GM18873 (cell line): ENCODE results near the gene KRTAP10-4.

Experiments
- ATAC-seq: cut with Tn5 transposase; IDR thresholded peaks from one replicate; pipeline ENCODE4 v1.9.1; 2021; ENCODE audit warnings: mild to moderate bottlenecking, moderate library complexity, moderate number of reproducible peaks; ENCODE audit not compliant: unreplicated experiment, low FRiP score

Gene KRTAP10-4

DNA sequence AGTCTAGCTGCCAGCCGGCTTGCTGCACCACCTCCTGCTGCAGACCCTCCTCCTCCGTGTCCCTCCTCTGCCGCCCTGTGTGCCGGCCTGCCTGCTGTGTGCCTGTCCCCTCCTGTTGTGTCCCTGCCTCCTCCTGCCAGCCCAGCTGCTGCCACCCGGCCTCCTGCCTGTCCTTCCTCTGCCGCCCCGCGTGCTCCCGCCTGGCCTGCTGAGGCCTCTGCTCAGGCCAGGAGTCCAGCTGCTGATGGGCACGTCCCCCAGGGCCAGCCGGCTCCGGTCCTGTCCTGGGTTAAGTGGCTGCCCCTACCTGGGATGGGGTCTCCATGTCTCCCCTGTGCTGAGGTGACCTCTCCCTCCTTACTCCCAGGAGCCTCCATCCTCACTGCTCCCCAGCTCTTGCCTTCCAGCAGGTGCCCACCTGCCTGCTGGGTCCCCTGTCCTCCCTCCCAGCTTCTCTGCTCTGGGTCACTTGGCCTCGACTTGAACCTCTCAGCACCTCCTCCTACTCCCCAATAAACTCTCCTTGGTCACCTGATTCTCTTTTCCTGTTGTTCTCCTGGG lies 39.2 kb downstream of the KRTAP10-4 start:
- ATAC-seq, result no peak

DNA sequence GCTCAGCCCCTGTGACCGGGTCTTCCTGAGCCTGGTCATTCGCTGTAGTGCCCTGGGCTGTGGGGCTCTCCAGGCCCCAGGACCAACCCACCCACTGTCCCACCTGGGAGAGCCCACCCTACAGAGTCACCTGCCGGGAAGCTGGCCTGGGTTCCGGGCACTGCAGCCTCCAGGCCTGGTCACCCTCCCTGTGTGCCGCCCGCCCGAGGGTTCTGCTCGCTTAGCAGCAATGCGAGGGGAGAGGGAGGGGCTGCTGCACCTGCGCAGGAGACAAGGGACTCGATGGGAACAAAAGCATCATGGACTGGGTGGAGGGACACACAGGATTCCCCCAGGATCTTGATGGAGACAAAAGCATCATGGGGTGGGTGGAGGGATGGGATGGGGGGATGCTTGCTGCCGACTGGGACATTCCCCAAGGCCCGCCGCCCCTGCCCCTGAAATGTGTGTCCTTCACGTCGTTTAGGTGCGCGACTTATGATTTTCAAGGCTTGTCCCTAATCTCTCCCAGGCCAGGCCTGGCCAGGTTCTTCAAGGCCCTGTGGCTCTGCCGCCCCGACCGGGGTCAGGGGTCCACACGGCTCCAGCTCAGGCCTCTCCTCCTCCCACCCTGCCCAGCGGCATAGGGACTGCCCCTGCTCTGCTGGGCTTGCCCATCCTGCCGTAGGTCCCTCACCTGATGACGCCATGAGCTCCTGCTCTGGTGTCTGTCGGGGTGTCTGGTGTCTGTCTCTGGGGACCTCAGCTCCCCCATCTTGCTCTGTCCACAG lies 40.0 kb downstream of the KRTAP10-4 start:
- no peak for ATAC-seq

DNA sequence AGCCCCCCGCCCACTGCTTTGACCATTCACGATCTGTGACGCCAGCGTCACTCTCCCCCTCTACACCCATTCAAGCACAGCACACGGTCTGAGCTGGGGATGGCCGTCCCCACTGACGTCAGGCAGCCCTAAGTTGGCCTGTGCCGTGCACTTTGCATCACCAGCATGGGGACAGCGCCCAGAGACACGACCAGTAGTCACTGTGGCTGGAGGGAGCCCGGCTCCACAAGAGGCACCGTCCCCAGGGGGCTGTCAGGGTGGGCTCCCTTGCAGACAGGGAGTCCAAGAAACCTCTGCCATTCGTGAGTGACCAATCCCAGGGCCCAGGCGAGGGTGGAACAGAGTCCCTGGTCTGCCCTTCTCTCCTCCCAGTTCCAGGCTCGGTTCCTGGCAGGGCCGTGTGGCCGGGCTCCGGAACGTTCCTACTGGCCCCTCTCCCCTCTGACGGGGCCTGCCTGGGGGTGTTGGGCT lies 40.7 kb downstream of the KRTAP10-4 start:
- ATAC-seq, result no peak

DNA sequence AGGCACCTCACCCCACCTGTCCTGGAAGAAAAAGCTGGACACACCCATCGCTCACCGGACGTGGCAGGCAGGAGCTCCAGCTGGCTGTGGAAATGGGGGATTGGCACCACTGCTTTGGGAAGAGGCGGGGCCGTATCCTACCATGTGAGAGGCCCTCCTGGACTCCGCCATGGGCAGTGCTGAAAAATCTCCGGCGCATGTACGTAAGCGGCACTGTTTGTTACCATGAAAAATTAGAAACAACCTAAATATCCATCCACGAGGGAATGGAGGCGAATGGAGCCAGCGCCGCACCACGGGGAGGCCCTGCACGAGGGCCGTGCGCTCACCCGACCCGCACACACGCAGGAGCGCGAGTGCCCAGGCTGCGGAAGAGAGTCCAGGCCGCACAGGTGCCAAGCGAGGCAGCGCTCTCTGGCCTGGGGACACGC lies 41.4 kb downstream of the KRTAP10-4 start:
- no peak for ATAC-seq

- no peak for ATAC-seq
These were observed 41.9 kb downstream of the KRTAP10-4 start for GRCh38 chr21:44615466-44615865.

GRCh38 chr21:44615911-44616590 lies 42.5 kb downstream of the KRTAP10-4 start:
- ATAC-seq, result no peak

DNA sequence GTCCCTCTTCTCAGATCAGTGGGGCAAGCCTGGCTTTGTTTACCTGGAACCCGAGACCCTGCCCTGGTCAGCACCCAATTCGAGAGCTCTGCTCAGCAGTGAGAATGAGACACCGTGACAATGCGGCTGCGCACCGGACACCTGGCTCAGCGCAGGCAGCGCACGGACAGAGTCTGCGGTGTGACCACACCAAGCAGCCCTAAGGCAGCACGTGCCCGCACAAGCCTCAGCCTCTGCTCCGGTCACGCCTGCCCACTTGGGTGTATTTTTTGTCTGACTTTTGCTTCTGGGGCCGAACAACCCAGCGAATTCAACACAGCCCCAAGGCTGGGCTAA lies 43.0 kb downstream of the KRTAP10-4 start:
- ATAC-seq, result no peak

DNA sequence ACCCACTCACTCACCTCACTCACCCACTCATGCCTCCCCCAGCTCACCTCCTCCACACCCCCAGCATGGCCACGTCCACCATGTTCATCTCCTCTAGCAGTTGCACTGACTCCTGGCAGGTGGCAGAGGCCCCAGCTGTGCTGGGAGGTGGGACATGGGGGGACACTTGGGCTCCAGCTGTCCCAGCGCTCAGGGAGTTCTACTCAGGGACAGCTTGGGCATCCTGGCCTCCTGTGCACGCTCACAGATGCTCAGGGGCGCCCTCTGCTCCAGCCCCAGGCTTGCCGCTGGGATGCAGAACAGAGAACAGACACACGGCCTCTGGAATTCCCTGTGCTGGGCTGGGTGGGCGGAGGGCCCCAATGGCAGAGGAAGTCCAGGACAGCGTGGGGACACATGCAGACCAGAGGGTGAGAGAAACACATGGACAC lies 43.6 kb downstream of the KRTAP10-4 start:
- ATAC-seq, result no peak

DNA sequence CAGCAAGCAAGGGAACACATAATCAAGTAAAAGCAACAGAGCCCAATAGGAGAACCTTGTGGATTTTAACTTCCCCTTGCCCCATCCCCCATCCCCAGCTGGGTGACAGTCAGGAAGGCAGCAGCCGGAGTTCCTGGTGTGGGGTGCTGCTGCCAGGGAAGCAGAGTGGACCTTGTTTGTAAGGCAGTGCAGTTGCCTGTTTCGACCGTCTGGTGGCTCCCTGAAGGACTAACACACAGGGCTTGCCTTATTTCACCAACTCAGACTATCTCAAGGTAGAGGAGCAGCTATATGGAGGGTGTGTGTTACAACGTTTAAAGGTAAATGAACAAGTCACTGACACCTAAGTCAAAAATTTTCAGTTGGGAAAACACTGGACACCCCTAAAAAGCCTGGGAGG lies 45.0 kb downstream of the KRTAP10-4 start:
- ATAC-seq, result no peak

GRCh38 chr21:44618909-44619308 lies 45.4 kb downstream of the KRTAP10-4 start:
- ATAC-seq, result no peak

DNA sequence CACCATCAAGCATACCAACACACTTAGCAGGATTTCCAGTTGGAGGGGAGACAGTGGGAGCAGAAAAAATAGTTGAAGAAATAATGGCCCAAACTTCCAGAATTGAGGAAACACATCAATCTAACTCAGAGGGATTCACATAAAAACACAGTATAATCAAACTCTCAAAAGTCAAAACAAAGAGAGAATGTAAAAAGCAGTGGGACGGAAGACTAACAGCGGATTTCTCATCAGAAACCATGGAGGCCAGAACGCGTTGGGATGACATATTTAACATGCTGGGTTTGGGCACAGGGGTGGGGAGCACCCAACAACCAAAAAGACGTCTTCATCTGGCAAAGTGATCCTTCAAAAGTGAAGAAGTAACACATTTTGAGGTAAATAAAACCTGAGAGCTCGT lies 46.4 kb downstream of the KRTAP10-4 start:
- no peak for ATAC-seq

DNA sequence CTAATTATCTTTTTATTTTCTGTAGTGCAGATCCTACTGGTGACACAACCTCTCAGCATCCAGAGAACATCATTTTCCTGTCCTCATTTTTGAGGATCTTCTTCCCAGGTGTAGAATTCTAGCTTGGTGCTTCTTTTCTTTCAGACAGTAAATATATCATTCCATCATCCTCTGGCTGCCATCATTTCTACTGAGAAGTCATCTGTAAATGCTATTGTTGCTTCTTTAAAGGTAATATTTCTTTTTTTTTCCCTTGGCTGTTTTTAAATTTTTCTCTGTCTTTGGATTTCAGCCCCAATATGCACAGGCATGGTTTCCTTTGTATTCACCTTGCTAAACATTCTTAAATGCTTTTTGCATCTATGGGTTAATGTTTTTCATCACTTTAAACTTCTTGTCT lies 50.0 kb downstream of the KRTAP10-4 start:
- no peak for ATAC-seq
